ENCODE data around the gene ERBB3.

The ERBB3 gene

DNA sequence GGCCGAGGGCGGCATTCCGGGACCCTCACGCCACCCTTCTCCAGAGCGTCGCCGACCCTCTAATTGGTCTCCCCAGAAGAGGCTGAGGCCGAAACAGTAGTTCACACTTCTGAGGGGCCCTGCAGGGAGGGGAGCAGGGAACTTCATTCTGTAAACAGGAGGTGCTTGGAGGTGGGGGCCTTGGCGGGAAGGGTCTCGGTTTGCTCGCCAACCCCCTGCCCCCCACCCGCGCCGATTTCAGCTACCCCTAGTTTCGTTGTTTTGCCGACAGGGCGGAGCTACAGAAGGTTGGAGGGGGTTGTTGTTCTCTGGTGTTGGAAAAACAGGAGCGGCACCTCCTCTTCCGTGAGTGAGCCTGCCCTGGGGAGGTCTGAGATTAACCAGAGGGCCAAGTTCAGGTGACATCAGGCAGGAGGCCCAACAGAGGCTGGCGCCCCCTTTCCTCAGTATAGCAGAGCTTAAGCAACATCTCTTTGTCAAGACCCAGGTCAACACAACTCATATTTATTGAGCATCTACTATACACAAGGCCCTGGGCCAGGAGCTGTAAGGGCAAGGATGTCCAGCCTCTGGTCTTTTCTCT, 682 bp downstream of the ERBB3 start:
- no peak for DNase-seq (ENCODE audit: low spot score)

DNA sequence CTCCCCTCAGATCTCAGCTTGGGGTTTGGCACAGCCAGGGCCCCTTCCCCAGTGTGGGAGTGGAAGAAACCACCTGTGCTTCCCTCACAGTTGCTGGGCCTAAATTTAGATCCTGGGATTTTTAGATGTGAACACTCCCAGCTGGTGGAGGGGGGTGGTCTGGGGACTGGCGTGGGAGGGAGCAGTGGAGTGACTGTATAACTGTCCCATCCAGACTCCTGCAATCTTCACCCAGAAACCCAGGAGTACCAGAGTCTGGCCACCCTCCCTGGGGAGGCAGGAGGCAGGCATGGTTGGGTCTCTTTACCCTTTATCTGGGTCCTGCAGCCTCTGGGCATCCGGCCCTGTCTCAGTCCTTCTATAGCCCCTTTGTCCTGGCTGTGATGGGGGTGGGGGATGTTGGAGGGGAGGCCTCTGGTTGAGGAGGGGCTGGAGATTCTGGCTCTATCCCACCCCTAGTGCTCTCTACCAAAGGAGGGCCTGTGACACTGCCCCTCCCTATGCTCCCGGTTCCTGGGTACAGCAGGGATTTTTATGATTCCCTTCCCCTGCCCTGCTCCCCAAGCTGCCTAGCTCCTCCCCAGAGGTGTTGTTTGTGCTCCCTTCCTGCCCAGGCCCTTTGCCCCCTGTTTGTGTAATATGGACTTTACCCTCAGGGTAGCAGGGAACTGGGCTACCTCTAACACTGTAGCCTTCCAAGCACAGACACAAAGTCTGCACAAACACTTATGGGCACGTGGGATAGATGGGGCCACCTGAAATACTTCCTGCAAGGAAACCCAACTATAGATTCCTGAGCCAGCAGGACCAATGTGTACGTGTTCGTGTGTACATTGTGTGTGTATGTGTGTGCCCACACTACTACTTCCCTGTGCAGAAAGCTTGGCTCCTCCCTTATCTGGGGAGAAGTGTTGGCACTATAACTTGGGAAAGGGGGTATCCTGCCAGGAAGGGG, 1.7 kb downstream of the ERBB3 start:
- peak; percentile 80 for DNase-seq (ENCODE audit: low spot score)

- no peak for DNase-seq (ENCODE audit: low spot score)
These were observed 2.4 kb downstream of the ERBB3 start for GRCh38 chr12:56082382-56082781.

DNA sequence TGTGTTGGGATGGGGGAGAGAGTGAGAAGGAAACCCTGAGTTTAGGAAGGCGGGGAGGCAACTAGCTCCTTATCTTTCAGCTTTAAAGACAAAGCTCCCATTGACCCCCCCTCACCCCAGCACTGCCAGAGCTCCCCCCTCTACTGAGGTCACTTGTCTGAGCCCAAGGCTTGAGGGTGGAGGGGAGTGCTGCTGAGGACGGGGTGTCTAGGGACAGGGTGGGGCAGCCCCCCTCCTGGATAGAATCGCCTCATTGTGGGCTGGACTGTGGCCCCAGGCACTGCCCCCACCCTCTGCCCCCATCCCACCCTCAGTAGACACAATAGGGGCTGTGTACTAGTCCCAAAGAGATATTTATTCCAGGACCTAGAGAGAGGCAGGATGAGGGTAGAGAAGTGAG, 3.0 kb downstream of the ERBB3 start:
- DNase-seq (ENCODE audit: low spot score) = peak; percentile 92

DNA sequence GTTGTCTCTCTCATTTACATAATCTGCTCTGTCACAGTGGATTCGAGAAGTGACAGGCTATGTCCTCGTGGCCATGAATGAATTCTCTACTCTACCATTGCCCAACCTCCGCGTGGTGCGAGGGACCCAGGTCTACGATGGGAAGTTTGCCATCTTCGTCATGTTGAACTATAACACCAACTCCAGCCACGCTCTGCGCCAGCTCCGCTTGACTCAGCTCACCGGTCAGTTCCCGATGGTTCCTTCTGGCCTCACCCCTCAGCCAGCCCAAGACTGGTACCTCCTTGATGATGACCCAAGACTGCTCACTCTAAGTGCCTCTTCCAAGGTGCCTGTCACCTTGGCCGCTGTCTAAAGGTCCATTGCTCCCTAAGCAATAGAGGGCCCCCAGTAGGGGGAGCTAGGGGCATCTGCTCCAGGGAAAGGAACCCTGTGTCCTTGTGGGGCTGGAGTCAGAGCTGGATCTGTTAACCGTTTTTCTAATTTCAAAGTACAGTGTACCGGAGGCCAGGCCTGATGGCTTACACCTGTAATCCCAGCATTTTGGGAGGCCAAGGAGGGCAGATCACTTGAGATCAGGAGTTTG, 5.1 kb downstream of the ERBB3 start:
- DNase-seq (ENCODE audit: low spot score) = no peak

DNA sequence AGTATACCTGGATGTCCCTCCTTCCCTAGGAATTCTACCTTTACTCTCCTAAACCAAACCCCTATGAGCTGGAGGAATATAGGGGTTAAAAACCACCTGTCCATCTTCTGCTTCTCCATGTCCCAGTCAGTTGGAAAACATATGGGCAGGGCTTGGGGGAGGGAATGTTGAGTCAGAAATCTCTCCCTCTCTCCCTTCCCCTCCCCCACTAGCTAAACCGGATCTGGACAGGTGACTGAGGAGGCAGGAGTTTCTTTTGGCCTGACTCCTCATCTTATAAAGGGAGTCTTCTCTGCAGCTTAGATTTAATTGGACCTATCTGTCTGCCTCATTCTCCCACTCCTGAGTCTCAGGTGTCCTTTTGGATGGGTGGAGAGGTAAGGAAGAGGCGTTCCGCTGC, 6.1 kb downstream of the ERBB3 start:
- DNase-seq (ENCODE audit: low spot score) = no peak

DNA sequence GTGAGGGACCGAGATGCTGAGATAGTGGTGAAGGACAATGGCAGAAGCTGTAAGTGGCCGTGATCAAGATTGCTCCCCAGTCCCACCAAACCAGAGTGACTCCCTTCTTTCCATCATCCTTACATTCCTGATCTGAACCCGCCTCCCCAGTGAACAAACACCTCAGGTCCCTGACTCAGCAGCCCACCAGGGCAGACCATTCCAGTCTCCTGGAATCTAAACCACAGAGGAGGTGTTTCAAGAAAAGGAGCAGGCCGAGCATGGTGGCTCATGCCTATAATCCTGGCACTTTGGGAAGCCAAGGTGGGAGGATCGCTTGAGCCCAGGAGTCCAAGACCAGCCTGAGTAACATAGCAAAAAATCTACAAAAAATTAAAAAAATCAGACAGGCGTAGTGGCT, 6.6 kb downstream of the ERBB3 start:
- no peak for DNase-seq (ENCODE audit: low spot score)

DNA sequence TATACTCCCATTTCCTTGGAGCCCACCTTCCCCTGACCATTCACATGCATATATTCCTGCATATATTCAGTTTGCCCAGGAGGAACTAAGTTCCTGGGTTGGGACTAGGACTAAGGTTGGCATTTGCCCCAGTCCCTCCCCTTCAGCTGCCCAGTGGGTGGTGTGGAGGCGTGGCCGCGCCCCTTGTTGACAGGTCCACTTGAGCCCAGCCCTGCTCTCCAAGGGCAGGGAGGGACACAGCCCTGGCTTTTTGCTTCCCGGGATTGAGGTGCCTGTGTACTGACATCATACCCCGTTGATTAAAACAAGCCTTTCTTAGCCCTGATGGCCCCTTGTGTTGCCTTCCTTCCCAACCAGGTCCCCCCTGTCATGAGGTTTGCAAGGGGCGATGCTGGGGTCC, 7.3 kb downstream of the ERBB3 start:
- no peak for DNase-seq (ENCODE audit: low spot score)

GRCh38 chr12:56097738-56098137, 17.8 kb downstream of the ERBB3 start:
- no peak for DNase-seq (ENCODE audit: low spot score)

DNA sequence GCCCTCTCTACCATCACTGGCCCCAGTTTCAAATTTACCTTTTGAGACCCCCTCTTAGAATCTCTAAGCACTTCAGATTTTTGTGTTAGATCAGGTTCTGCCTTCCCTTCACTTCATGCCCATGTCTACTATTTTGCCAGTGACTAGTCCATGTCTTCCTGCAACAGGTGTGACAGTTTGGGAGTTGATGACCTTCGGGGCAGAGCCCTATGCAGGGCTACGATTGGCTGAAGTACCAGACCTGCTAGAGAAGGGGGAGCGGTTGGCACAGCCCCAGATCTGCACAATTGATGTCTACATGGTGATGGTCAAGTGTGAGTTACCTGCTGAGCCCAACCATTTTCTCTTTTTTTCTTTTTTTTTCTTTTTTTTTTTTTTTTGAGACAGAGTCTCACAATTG, 18.6 kb downstream of the ERBB3 start:
- no peak for DNase-seq (ENCODE audit: low spot score)

DNA sequence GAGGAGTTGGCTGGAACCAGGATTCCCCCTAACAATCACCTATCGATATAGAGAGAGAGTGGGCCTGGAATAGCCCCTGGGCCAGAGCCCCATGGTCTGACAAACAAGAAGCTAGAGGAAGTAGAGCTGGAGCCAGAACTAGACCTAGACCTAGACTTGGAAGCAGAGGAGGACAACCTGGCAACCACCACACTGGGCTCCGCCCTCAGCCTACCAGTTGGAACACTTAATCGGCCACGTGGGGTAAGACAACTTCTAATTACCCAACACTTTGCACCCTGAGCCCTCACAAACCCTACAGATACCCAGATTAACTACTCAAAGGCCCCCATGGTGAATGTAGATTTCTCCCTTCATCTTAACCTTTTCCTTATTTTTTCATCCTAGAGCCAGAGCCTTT, 19.8 kb downstream of the ERBB3 start:
- no peak for DNase-seq (ENCODE audit: low spot score)

DNA sequence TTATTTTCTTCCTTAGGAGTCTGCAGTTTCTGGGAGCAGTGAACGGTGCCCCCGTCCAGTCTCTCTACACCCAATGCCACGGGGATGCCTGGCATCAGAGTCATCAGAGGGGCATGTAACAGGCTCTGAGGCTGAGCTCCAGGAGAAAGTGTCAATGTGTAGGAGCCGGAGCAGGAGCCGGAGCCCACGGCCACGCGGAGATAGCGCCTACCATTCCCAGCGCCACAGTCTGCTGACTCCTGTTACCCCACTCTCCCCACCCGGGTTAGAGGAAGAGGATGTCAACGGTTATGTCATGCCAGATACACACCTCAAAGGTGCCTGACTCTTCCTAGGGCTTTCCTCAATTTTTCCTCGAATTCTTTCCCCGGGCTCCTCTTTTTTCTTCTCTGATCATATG, 21.1 kb downstream of the ERBB3 start:
- no peak for DNase-seq (ENCODE audit: low spot score)

DNA sequence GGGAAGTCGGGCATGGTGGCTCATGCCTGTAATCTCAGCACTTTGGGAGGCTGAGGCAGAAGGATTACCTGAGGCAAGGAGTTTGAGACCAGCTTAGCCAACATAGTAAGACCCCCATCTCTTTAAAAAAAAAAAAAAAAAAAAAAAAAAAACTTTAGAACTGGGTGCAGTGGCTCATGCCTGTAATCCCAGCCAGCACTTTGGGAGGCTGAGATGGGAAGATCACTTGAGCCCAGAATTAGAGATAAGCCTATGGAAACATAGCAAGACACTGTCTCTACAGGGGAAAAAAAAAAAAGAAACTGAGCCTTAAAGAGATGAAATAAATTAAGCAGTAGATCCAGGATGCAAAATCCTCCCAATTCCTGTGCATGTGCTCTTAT, 22.7 kb downstream of the ERBB3 start:
- no peak for DNase-seq (ENCODE audit: low spot score)

DNA sequence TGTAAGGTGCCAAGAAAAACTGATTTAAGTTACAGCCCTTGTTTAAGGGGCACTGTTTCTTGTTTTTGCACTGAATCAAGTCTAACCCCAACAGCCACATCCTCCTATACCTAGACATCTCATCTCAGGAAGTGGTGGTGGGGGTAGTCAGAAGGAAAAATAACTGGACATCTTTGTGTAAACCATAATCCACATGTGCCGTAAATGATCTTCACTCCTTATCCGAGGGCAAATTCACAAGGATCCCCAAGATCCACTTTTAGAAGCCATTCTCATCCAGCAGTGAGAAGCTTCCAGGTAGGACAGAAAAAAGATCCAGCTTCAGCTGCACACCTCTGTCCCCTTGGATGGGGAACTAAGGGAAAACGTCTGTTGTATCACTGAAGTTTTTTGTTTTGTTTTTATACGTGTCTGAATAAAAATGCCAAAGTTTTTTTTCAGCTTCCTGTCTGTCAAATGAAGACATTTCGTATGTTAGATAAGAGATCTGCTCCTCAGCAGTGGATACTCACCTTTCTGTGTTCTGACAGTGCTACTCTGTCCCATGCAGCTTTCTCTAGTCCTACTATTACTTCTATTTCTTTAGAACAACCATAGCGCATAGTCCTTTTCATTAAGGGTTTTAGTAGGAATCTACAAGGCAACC, 23.2 kb downstream of the ERBB3 start:
- no peak for DNase-seq (ENCODE audit: low spot score)

- DNase-seq (ENCODE audit: low spot score) = no peak
These were observed 23.8 kb downstream of the ERBB3 start for GRCh38 chr12:56103823-56104108.

GRCh38 chr12:56104109-56104814, 24.3 kb downstream of the ERBB3 start, which contains the start of gene PA2G4:
TSS of gene PA2G4 (plus strand) at chr12:56104559. CDS start at chr12:56104738, 179 bp downstream.
- peak; percentile 96 for DNase-seq (ENCODE audit: low spot score)

DNA sequence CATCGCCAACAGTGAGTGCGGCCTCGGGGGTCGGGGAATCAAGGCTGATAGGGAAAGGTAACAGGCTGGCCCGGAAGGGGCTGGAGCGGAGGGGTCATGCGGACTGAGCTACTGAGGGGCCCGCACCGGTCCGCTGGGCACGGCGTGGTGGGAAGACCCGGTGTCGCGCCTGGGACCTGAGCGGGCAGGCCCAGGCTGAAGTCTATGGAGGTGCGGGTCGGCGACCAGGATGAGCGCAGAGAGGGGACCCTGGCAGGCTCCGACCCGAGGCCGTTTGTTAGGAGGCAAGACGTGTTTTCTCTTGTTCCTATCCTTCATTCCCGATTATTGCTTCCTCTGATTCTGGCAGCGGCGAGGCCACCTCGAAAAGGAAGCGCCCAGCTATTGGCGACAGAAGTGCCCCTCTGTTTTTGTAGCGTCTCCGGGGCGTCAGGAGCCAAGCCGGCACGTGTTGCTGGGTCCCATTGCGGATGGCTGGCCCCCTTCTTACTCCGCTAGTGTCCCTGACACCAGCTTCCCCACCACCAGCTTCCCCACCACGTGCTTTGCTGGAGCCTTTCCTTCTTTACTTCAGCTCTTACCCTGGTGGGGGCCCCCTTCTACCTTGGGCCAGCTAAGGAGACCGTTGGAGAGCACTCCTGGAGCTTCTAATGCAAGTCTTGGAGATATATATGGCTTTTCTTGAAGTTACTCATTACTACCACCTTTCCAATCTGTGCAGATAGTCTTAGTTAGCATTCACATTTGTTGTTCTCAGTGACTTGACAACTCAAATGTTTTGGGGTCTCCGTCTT, 25.0 kb downstream of the ERBB3 start:
- no peak for DNase-seq (ENCODE audit: low spot score)

DNA sequence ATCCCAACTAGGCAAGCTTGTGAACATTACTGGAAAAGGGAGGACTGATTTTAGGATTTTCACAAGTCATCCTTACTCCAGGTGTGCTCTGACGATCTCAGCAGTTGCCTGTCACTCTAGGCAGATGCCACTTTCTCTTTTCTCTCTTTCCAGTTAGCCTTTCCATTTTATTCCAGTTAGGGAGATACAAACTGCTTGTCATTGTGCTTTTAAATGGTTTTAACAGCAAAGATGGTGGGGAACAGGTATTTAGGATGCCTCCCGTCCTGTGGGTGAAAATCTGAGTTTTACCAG, 25.6 kb downstream of the ERBB3 start:
- DNase-seq (ENCODE audit: low spot score) = no peak

DNA sequence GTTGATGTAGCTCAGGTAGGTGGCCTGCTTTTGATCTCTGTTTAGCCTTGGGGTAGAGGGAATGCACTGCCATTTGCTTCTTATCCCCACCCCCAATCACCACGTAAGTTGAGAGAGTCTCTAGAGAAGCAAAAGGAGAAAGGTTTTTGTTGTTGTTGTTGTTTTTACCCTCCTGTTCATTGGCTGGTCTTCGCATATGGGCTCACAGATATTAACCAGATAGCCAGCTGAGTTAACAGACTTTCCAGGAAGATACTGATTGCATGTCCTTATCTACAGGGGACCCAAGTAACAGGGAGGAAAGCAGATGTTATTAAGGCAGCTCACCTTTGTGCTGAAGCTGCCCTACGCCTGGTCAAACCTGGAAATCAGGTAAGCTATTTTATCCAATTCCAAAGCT, 27.3 kb downstream of the ERBB3 start:
- no peak for DNase-seq (ENCODE audit: low spot score)

GRCh38 chr12:56110571-56110970, 30.6 kb downstream of the ERBB3 start:
- DNase-seq (ENCODE audit: low spot score) = no peak

DNA sequence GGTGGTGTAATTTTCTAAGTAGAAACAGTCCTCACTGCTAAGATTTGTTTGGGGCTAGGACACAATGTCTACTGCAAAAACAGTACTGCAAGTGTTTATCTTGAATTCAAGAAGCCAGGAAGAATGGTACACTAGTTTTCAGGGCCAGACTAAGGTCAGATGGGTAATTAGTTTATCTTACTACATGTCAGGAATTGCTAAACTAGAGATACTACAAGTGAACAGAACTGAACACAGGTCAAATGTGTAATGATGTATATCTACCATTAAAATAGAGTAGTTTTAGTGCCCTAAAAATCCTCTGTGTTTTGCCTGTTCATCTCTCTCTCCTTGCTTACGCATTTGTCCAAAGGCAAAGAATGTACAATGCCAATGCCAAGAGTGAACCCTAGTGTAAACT, 34.1 kb downstream of the ERBB3 start:
- DNase-seq (ENCODE audit: low spot score) = no peak

DNA sequence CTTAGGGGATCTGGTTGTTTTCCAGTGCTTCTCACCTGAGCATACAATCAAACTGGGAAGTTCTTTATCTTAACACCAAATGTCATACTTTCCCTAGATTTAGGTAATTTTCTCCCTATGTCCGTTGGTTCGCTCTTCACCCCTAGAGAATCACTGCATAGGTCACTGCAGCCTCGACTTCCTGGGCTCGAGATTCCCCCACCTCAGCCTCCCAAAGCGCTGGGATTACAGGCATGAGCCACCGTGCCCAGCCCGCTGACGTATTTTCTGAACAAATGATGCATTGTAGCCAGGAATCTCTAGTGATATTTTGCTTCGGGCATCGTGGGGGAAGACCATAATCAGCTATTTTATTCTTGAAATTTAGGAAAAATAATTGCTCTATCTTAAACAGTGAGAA, 35.4 kb downstream of the ERBB3 start:
- no peak for DNase-seq (ENCODE audit: low spot score)
